HFFc6 (cell line): ENCODE measurements around the gene CIRBP. TPM values are rescaled to one million over a fixed set of nuclear protein-coding genes. Genes with fewer than 3 reads are reported as not detected.

ENCODE experiments used
- DNase-seq: peaks from one replicate; pipeline ENCODE4 v3.0.0-alpha.2; 2018
- H3K27ac Mint-ChIP-seq: 2 replicates; pipeline ENCODE4 v1.8.0; 2020; ENCODE audit warnings: mild to moderate bottlenecking, mixed read lengths
- H3K27me3 Mint-ChIP-seq: 2 replicates; pipeline ENCODE4 v1.8.0; 2021; ENCODE audit warnings: mild to moderate bottlenecking, moderate library complexity, mixed read lengths; ENCODE audit not compliant: insufficient read depth
- H3K36me3 Mint-ChIP-seq: 2 replicates; pipeline ENCODE4 v1.8.0; 2021; ENCODE audit warnings: low read depth, mixed read lengths
- H3K4me1 Mint-ChIP-seq: 2 replicates; pipeline ENCODE4 v1.8.0; 2020; ENCODE audit warnings: low read depth, mixed read lengths
- H3K4me3 Mint-ChIP-seq: 2 replicates; pipeline ENCODE4 v1.8.0; 2020; ENCODE audit warnings: mild to moderate bottlenecking, moderate library complexity, mixed read lengths
- H3K9me3 Mint-ChIP-seq: 2 replicates; pipeline ENCODE4 v1.8.0; 2020; ENCODE audit warnings: mild to moderate bottlenecking, mixed read lengths
- total RNA-seq, 6 experiments: library from RNA; stranded (reverse); fragmentation: NEBNext Ultra II Directional; extraction: Animal tissue kit (Norgen Biotek cat#: 25700); gene quantifications; 2 replicates in 1 of 6; 3 replicates in 5 of 6; pipeline ENCODE4 v1.2.3, GENCODE V29; 2021
- TF ChIP-seq, protein P1 (sequence below): fragments of 200-600 bp; sonication (generic); IDR thresholded peaks from 2 replicates; pipeline ENCODE4 v1.5.0; 2021; ENCODE audit warnings: antibody characterized with exemption, mild to moderate bottlenecking

CIRBP gene
- total RNA-seq, 6 experiments from 2014 or later = 160 to 243 (median 190) TPM

DNA sequence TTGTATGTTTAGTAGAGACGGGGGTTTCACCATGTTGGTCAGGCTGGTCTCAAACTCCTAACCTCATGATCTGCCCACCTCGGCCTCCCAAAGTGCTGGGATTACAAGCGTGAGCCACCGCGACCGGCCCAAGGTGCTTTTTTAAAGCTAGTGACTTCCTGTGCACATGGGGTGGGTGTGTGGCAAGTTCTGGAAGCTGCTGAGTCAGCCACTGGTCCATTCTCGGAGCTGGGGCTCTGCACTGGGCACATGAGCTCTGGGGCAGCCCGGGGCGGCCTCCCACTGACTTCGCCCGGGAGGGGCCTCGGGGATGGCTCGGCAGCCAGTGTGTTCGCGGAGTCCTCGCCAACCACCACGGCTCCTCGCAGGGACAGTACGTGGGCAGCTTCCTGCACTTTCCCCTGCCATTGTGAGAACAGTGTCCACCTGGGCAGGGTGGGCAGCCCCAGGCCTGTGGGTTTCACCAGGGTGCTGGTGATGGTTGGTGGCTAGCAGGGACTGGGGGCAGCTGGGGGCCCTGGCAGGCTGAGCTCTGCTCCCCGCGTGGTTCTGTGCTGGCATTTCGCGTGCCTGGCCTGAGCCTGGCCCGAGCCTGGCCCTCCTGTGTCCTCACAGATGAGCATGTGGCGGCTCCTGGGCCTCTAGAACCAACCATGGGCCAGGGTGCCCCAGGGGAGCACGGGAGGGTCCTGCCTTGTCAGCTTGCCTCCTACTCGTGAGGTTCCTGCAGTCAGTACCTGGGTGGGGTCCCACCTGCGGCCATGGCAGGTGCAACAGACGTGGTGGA, 43.5 kb upstream of the CIRBP start:
- Mint-ChIP-seq H3K9me3 (no peaks in the 10 kb centered on the region), H3K27me3 (peaks cover 3% of the 10 kb centered on the region), H3K4me3 (no peak overlapping the region), H3K4me1 (no peaks in the 10 kb centered on the region), H3K27ac (no peak overlapping the region), H3K36me3 (no peaks in the 10 kb centered on the region)
- DNase-seq = no peak
- TF ChIP-seq, protein P1, sequence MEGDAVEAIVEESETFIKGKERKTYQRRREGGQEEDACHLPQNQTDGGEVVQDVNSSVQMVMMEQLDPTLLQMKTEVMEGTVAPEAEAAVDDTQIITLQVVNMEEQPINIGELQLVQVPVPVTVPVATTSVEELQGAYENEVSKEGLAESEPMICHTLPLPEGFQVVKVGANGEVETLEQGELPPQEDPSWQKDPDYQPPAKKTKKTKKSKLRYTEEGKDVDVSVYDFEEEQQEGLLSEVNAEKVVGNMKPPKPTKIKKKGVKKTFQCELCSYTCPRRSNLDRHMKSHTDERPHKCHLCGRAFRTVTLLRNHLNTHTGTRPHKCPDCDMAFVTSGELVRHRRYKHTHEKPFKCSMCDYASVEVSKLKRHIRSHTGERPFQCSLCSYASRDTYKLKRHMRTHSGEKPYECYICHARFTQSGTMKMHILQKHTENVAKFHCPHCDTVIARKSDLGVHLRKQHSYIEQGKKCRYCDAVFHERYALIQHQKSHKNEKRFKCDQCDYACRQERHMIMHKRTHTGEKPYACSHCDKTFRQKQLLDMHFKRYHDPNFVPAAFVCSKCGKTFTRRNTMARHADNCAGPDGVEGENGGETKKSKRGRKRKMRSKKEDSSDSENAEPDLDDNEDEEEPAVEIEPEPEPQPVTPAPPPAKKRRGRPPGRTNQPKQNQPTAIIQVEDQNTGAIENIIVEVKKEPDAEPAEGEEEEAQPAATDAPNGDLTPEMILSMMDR = no peak

DNA sequence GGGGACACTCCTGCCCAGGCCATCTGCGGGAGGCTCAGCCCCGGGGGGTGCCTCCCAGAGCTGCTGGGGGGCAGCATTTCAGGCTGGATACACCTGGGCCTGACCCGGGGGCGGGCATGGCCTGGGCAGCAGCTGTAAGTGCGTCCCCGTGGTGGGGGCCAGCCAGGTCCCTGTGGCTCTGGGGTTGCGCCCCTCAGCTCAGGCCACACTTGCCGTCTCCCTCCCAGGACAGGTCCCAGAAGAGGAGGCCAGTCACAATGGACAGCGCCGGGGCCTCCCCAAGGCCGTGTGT, 43.0 kb upstream of the CIRBP start:
- no peak for DNase-seq

DNA sequence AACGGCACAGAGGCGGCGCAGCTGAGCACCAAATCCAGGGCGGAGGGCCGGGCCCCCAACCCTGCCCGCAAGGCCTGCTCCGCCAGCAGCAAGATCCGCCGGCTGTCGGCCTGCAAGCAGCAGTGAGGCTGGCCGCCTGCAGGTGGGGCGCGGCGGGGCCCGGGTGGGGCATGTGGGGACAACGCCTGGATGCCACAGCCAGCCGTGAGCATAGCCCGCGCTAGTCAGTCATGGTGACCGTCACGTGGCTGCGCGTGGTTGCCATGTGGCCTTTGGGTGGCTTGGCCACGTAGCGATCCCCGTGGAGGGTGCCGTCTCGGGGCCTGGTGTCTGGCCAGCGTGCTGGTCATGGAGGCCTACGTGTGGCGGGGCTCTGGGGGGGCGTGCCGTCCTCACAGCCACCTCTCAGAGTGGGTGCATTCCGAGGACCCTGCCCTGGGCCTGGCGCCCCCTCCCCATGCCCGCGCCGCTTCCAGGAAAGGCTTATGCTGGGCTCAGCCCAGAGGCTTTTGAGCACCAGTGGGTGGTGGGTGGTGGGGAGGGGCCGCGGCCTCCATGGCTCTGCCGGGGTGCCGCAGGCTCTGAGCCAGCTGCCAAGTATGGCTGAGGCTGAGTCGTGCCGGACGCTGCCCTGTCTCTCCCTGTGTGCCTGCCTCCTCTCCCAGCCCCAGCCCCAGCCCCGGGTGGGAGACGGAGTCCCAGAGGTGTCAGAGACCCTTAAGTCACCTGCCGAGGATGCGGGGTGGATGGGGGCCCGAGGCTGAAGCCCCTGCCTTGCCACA, 42.4 kb upstream of the CIRBP start:
- H3K27ac Mint-ChIP-seq = no peak overlapping the region
- no peaks in the 10 kb centered on the region for H3K9me3 Mint-ChIP-seq
- H3K4me1 Mint-ChIP-seq = no peaks in the 10 kb centered on the region
- TF ChIP-seq, protein P1 = no peak
- no peak for DNase-seq
- H3K36me3 Mint-ChIP-seq = no peaks in the 10 kb centered on the region
- H3K4me3 Mint-ChIP-seq = no peak overlapping the region
- H3K27me3 Mint-ChIP-seq = peaks cover 3% of the 10 kb centered on the region

More for the DNA sequence above, 43.0 kb upstream of the CIRBP start:
- Mint-ChIP-seq H3K27me3 (peaks cover 3% of the 10 kb centered on the region), H3K4me3 (no peak overlapping the region), H3K27ac (no peak overlapping the region), H3K4me1 (no peaks in the 10 kb centered on the region), H3K9me3 (no peaks in the 10 kb centered on the region), H3K36me3 (no peaks in the 10 kb centered on the region)
- TF ChIP-seq, protein P1 = no peak

DNA sequence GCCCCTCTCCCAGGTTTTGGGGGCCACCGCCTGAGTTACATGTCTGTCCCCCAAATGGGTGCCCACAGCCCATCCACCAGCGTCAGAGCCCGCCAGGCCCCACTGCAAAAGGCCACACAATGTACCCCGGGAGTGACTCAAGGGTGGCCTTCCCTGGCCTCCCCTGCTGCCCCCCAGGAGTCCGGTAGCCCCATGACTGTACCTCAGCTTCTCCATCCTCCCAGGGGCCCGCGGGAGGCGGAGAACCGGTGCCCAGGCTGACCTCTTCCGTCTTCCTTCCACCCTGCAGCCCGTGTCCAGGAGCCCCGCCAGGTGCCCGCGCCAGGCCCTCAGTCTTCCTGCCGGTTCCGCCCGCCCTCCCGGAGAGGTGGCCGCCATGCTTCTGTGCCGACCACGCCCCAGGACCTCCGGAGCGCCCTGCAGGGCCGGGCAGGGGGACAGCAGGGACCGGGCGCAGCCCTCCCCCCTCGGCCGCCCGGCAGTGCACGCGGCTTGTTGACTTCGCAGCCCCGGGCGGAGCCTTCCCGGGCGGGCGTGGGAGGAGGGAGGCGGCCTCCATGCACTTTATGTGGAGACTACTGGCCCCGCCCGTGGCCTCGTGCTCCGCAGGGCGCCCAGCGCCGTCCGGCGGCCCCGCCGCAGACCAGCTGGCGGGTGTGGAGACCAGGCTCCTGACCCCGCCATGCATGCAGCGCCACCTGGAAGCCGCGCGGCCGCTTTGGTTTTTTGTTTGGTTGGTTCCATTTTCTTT, 41.7 kb upstream of the CIRBP start:
- TF ChIP-seq, protein P1 = no peak
- no peak overlapping the region for H3K4me3 Mint-ChIP-seq
- peaks cover 4% of the 10 kb centered on the region; the same call in 1 of the 2 replicates for H3K4me1 Mint-ChIP-seq
- H3K9me3 Mint-ChIP-seq = no peaks in the 10 kb centered on the region
- H3K27ac Mint-ChIP-seq = no peak overlapping the region
- no peak for DNase-seq
- peaks cover 3% of the 10 kb centered on the region for H3K27me3 Mint-ChIP-seq
- H3K36me3 Mint-ChIP-seq = no peaks in the 10 kb centered on the region

DNA sequence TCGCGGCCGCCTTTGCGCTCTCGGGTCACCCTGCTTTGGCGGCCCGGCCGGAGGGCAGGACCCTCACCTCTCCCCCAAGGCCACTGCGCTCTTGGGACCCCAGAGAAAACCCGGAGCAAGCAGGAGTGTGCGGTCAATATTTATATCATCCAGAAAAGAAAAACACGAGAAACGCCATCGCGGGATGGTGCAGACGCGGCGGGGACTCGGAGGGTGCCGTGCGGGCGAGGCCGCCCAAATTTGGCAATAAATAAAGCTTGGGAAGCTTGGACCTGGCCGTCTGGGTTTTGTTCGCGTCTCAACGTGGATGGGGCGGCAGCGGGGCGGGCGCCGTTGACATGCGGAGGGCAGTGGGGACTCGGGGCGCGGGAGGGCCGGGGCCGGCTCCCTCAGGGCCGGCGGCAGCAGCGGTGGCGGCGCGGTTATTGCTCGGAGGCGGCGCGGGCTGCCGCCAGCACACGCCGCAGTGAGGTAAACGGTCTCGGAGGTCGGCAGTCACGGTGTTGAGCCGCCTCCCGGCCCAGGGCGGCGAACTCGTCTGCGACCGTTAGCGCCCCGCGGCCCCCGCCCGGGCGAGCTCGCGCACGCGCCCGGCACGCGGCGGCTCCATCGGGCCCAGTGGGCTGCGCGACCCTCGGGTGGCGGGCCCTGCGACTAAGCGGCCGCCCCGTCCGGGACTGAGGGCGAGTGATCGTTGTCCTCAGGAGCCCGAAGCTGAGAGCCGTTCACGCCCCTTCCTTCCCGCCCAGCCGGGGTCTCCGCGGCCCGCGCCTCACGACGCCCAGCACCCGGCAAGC, 40.8 kb upstream of the CIRBP start:
- TF ChIP-seq, protein P1 = no peak
- Mint-ChIP-seq H3K27ac (no peak overlapping the region), H3K4me1 (peaks cover 6% of the 10 kb centered on the region; the same call in 1 of the 2 replicates), H3K27me3 (peaks cover 3% of the 10 kb centered on the region), H3K9me3 (no peaks in the 10 kb centered on the region), H3K4me3 (no peak overlapping the region; the same call in 1 of the 2 replicates), H3K36me3 (no peaks in the 10 kb centered on the region)
- DNase-seq = no peak
